Measurements from ENCODE around the gene CREBBP.
"Not testable (repeated sequence)": the region's sequence is repeated elsewhere in the genome, so short reads cannot be mapped to it uniquely, and the experiment has no call there.

Gene CREBBP

DNA sequence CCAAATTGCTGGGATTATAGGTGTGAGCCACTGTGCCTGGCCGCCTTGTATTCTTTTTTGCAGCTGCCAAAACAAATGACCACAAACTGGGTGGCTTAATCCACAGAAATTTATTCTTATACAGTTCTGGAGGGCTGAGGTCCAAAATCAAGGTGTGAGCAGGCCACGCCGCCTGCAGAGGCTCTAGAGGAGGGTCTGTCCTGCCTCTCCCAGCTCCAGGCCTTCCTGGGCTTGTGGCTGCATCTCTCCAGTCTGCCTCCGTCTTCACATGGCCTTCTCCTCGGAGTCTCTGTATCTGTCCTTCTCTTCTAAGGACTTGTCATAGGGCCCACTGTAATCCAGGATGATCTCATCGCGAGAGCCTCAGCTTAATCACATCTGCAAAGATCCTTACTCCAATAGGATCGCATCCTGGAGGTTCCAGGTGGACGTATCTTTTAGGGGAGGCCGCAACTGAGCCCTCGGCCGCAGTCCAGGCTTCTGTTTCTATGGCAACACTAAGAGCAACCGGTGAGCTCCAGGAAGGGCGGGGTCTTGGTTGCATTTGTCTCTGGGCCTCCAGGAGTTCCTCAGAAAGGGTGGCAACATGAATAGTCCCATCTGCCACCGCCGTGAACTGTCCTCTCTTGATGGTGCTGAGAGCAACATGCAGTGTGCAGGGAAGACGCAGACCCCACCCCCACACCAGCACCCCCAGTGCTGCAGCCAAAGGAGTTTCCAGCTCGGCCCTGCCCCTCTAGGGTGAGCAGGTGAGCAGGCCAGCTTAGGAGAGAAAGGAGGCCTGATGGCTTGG lies 29.5 kb upstream of the CREBBP start:
- Histone ChIP-seq H3K27me3 (replicated peaks; ENCODE audit: control insufficient read depth, insufficient read depth, low read length, poor library complexity, severe bottlenecking) (no peaks in the 10 kb centered on the region), H3K36me3 (ENCODE audit: control insufficient read depth, insufficient read depth, low read length) (no peaks in the 10 kb centered on the region), H3K4me3 (ENCODE audit: insufficient read depth, low read depth, low read length, poor library complexity, severe bottlenecking) (no peak overlapping the region), H3K27ac (ENCODE audit: insufficient read depth, low read length, poor library complexity, severe bottlenecking) (no peak overlapping the region), H3K9me3 (ENCODE audit: control insufficient read depth, low read length) (no peaks in the 10 kb centered on the region), H3K4me1 (ENCODE audit: control insufficient read depth, insufficient read depth, low read length, poor library complexity, severe bottlenecking) (no peaks in the 10 kb centered on the region)
- DNase-seq = no peak

DNA sequence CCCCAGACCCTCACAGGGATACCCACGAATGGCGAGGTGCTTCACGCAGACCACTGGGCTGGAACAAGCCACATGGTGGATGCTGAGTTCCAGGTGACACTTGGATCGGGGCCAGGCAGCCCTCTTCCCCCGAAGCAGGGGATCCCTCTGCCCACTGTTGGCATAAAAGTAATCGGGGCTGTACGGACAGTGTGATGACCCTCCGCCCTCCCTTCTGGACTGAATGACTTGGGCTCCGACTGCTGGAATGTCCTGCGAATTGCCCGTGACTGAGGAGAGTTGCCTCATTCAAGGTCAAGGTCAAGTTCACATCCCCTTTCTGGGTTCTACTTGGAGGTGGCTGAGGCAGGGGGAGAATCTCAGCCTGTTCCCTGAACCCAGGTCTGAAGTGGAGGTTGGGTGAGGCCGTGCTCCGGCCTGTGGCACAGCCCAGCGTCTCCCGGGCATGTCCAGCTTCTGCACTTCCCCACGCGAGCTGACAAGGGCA lies 28.5 kb upstream of the CREBBP start:
- H3K9me3 ChIP-seq (ENCODE audit: control insufficient read depth, low read length) = no peaks in the 10 kb centered on the region
- DNase-seq = no peak
- H3K27me3 ChIP-seq (replicated peaks; ENCODE audit: control insufficient read depth, insufficient read depth, low read length, poor library complexity, severe bottlenecking) = no peaks in the 10 kb centered on the region
- H3K4me1 ChIP-seq (ENCODE audit: control insufficient read depth, insufficient read depth, low read length, poor library complexity, severe bottlenecking) = no peaks in the 10 kb centered on the region
- H3K27ac ChIP-seq (ENCODE audit: insufficient read depth, low read length, poor library complexity, severe bottlenecking) = no peak overlapping the region
- H3K36me3 ChIP-seq (ENCODE audit: control insufficient read depth, insufficient read depth, low read length) = no peaks in the 10 kb centered on the region
- no peak overlapping the region for H3K4me3 ChIP-seq (ENCODE audit: insufficient read depth, low read depth, low read length, poor library complexity, severe bottlenecking)

DNA sequence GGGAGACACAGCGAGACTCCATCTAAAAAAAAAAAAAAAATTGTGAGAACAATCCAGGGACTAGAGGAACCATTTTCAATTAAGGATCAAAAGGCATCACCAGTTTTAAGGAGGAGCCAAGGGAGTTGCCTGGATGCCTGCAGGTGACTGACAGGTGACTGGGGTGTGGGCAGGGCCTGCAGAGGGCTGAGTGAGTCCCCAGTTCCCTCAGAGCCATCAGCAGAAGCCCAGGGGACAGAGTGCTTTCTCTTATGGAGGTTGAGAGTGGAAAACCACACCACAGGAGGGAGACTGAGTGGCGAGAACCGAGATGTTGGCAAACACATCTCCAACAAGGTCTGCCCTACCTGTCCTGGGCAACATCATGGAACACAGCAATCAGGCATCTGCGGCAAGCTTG lies 27.1 kb upstream of the CREBBP start:
- Histone ChIP-seq H3K36me3 (ENCODE audit: control insufficient read depth, insufficient read depth, low read length) (no peaks in the 10 kb centered on the region), H3K4me1 (ENCODE audit: control insufficient read depth, insufficient read depth, low read length, poor library complexity, severe bottlenecking) (no peaks in the 10 kb centered on the region), H3K27me3 (replicated peaks; ENCODE audit: control insufficient read depth, insufficient read depth, low read length, poor library complexity, severe bottlenecking) (no peaks in the 10 kb centered on the region), H3K27ac (ENCODE audit: insufficient read depth, low read length, poor library complexity, severe bottlenecking) (no peak overlapping the region), H3K9me3 (ENCODE audit: control insufficient read depth, low read length) (no peaks in the 10 kb centered on the region), H3K4me3 (ENCODE audit: insufficient read depth, low read depth, low read length, poor library complexity, severe bottlenecking) (no peak overlapping the region)
- no peak for DNase-seq

DNA sequence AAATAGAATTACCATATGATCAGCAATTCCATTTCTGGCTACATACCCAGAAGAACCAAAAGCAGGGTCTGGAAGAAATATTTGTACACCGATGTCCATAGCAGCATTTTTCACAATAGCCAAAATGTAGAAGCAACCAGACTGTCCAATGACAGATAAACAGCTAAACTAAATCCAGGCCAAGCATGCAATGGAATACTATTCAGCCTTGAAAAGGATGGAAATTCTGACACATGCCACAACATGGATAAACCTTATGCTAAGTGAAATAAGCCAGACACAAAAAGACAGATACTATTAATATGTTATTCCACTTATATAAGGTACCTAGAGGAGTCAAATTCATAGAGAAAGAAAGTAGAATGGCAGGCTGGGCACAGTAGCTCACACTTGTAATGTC lies 25.9 kb upstream of the CREBBP start:
- no peak overlapping the region for H3K4me3 ChIP-seq (ENCODE audit: insufficient read depth, low read depth, low read length, poor library complexity, severe bottlenecking)

DNA sequence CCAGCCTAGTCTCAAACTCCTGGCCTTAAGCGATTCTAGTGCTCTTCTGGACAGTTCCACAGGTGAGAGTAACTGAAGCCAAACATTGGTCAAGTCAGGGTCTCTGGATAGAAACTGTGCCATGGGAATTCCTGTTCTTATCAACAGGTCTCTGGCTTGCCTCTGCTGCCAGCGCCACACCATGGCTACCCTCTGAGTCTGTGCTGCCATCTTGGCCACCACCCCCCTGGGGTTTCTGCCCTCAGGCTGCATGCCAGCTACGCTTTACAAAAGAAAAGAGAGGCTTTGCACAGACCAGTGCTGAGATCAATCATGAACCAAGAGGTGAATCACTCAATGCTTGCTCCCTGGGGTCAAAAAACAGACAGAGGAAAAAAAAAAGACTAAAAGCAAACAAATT lies 24.4 kb upstream of the CREBBP start:
- no peak for DNase-seq
- H3K27ac ChIP-seq (ENCODE audit: insufficient read depth, low read length, poor library complexity, severe bottlenecking) = no peak overlapping the region
- no peaks in the 10 kb centered on the region for H3K9me3 ChIP-seq (ENCODE audit: control insufficient read depth, low read length)
- H3K4me1 ChIP-seq (ENCODE audit: control insufficient read depth, insufficient read depth, low read length, poor library complexity, severe bottlenecking) = no peaks in the 10 kb centered on the region
- H3K4me3 ChIP-seq (ENCODE audit: insufficient read depth, low read depth, low read length, poor library complexity, severe bottlenecking) = no peak overlapping the region
- H3K27me3 ChIP-seq (replicated peaks; ENCODE audit: control insufficient read depth, insufficient read depth, low read length, poor library complexity, severe bottlenecking) = no peaks in the 10 kb centered on the region
- H3K36me3 ChIP-seq (ENCODE audit: control insufficient read depth, insufficient read depth, low read length) = no peaks in the 10 kb centered on the region

More for the DNA sequence above, 25.9 kb upstream of the CREBBP start:
- no peaks in the 10 kb centered on the region for H3K27me3 ChIP-seq (replicated peaks; ENCODE audit: control insufficient read depth, insufficient read depth, low read length, poor library complexity, severe bottlenecking)
- no peaks in the 10 kb centered on the region for H3K4me1 ChIP-seq (ENCODE audit: control insufficient read depth, insufficient read depth, low read length, poor library complexity, severe bottlenecking)
- no peak overlapping the region for H3K27ac ChIP-seq (ENCODE audit: insufficient read depth, low read length, poor library complexity, severe bottlenecking)
- DNase-seq = no peak
- H3K36me3 ChIP-seq (ENCODE audit: control insufficient read depth, insufficient read depth, low read length) = no peaks in the 10 kb centered on the region
- no peaks in the 10 kb centered on the region for H3K9me3 ChIP-seq (ENCODE audit: control insufficient read depth, low read length)

DNA sequence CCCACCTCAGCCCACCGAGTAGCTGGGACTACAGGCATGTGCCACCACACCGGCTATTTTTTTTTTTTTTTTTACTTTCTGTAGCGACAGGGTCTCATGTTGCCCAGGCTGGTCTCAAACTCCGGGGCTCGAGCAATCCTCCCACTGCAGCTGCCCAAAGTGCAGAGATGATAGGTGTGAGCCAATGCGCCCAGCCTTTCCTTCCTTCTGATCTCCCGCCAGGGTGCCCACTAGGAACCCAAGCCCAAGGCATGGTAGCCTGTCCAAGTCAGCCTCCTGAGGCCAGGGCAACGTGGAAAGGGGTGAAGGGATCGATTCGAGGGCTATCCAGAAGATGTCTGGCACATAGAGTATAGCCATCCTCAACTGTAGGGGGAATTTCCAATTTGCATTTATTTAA lies 9.6 kb upstream of the CREBBP start:
- no peak for DNase-seq
- Histone ChIP-seq H3K9me3 (ENCODE audit: control insufficient read depth, low read length) (no peaks in the 10 kb centered on the region), H3K36me3 (ENCODE audit: control insufficient read depth, insufficient read depth, low read length) (no peaks in the 10 kb centered on the region), H3K4me1 (ENCODE audit: control insufficient read depth, insufficient read depth, low read length, poor library complexity, severe bottlenecking) (no peaks in the 10 kb centered on the region), H3K27me3 (replicated peaks; ENCODE audit: control insufficient read depth, insufficient read depth, low read length, poor library complexity, severe bottlenecking) (no peaks in the 10 kb centered on the region), H3K4me3 (ENCODE audit: insufficient read depth, low read depth, low read length, poor library complexity, severe bottlenecking) (no peak overlapping the region), H3K27ac (ENCODE audit: insufficient read depth, low read length, poor library complexity, severe bottlenecking) (no peak overlapping the region)

DNA sequence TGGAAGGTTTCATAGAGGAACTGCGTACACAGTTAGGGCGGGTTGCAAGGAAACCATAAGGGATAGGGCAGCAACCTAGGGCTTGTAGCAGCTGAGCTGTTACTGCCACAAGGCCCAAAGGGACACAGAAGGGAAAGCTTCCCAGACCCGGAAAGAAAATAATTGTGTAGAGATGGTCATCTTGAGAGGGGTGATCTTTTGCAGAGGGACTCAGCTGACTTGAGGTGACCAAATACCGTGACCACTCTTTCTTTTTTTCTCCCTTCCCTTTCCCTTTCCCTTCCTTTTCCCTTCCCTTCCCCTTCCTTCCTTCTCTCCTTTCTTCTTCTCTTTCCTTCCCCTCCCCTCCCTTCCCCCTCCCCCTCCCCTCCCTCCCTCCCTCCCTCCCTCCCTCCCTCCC lies 8.5 kb upstream of the CREBBP start:
- no peak for DNase-seq
- no peaks in the 10 kb centered on the region for H3K9me3 ChIP-seq (ENCODE audit: control insufficient read depth, low read length)
- H3K27me3 ChIP-seq (replicated peaks; ENCODE audit: control insufficient read depth, insufficient read depth, low read length, poor library complexity, severe bottlenecking) = no peaks in the 10 kb centered on the region
- H3K4me1 ChIP-seq (ENCODE audit: control insufficient read depth, insufficient read depth, low read length, poor library complexity, severe bottlenecking) = no peaks in the 10 kb centered on the region
- no peak overlapping the region for H3K27ac ChIP-seq (ENCODE audit: insufficient read depth, low read length, poor library complexity, severe bottlenecking)
- no peaks in the 10 kb centered on the region for H3K36me3 ChIP-seq (ENCODE audit: control insufficient read depth, insufficient read depth, low read length)
- H3K4me3 ChIP-seq (ENCODE audit: insufficient read depth, low read depth, low read length, poor library complexity, severe bottlenecking) = no peak overlapping the region

DNA sequence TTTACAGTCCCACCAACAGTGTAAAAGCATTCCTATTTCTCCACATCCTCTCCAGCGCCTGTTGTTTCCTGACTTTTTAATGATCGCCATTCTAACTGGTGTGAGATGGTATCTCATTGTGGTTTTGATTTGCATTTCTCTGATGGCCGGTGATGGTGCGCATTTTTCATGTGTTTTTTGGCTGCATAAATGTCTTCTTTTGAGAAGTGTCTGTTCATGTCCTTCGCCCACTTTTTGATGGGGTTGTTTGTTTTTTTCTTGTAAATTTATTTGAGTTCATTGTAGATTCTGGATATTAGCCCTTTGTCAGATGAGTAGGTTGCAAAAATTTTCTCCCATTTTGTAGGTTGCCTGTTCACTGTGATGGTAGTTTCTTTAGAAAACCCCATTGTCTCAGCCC lies 5.5 kb upstream of the CREBBP start:
- H3K4me1 ChIP-seq (ENCODE audit: control insufficient read depth, insufficient read depth, low read length, poor library complexity, severe bottlenecking); H3K27ac ChIP-seq (ENCODE audit: insufficient read depth, low read length, poor library complexity, severe bottlenecking); H3K36me3 ChIP-seq (ENCODE audit: control insufficient read depth, insufficient read depth, low read length); DNase-seq; H3K4me3 ChIP-seq (ENCODE audit: insufficient read depth, low read depth, low read length, poor library complexity, severe bottlenecking); H3K27me3 ChIP-seq (replicated peaks; ENCODE audit: control insufficient read depth, insufficient read depth, low read length, poor library complexity, severe bottlenecking); H3K9me3 ChIP-seq (ENCODE audit: control insufficient read depth, low read length): not testable (repeated sequence)

DNA sequence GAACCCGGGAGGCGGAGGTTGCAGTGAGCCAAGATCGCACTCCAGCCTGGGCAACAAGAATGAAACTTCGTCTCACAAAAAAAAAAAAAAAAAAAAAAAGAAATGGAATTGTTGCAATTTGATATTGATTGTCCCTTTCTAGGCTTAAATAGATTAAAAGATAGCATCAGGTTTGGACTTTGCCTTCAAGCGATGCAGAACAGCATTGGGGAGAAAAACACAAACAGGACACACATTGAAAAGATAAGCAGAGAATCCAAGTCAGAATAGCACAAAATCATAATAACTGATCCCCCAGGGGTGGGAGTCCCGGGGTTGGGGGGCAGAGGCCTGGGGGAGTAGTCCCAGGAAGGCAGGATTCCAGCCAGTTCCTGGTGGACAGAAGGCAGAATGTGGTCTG lies 3.9 kb upstream of the CREBBP start:
- Histone ChIP-seq H3K4me3 (ENCODE audit: insufficient read depth, low read depth, low read length, poor library complexity, severe bottlenecking) (no peak overlapping the region), H3K27me3 (replicated peaks; ENCODE audit: control insufficient read depth, insufficient read depth, low read length, poor library complexity, severe bottlenecking) (no peaks in the 10 kb centered on the region), H3K4me1 (ENCODE audit: control insufficient read depth, insufficient read depth, low read length, poor library complexity, severe bottlenecking) (peaks cover 4% of the 10 kb centered on the region), H3K9me3 (ENCODE audit: control insufficient read depth, low read length) (no peaks in the 10 kb centered on the region), H3K36me3 (ENCODE audit: control insufficient read depth, insufficient read depth, low read length) (no peaks in the 10 kb centered on the region), H3K27ac (ENCODE audit: insufficient read depth, low read length, poor library complexity, severe bottlenecking) (no peak overlapping the region)
- no peak for DNase-seq

DNA sequence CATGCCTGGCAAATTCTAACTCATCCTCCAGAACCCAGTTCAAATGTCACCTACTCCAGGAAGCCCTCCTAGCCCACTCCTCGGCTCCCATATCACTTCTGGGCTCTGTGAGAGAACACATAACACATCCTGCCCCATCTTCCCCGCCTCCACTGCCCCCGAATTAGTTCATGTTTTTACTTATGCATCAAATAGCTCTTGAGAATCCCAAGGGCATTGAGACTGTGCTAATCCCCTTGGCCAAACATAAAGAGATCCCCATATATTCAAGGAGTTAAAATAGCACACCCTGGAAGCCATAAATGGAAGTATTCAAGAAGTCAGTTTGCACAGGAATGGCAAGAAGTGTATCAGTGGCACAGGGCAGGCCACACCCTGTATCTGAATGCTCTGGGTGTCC lies 2.0 kb upstream of the CREBBP start:
- no peak overlapping the region for H3K27ac ChIP-seq (ENCODE audit: insufficient read depth, low read length, poor library complexity, severe bottlenecking)
- no peaks in the 10 kb centered on the region for H3K36me3 ChIP-seq (ENCODE audit: control insufficient read depth, insufficient read depth, low read length)
- DNase-seq = no peak
- no peaks in the 10 kb centered on the region for H3K9me3 ChIP-seq (ENCODE audit: control insufficient read depth, low read length)
- H3K4me3 ChIP-seq (ENCODE audit: insufficient read depth, low read depth, low read length, poor library complexity, severe bottlenecking) = no peak overlapping the region
- no peaks in the 10 kb centered on the region for H3K27me3 ChIP-seq (replicated peaks; ENCODE audit: control insufficient read depth, insufficient read depth, low read length, poor library complexity, severe bottlenecking)
- peaks cover 9% of the 10 kb centered on the region for H3K4me1 ChIP-seq (ENCODE audit: control insufficient read depth, insufficient read depth, low read length, poor library complexity, severe bottlenecking)
